ENCODE measurements around the gene CALCOCO1. TPM values are rescaled to one million over a fixed set of nuclear protein-coding genes. Genes with fewer than 3 reads are reported as not detected.
A peak's percentile ranks its signal among the peaks of the same experiment; 100 is the strongest.

The CALCOCO1 gene
- total RNA-seq, 1 experiment from 2014 or later = 20.4 TPM

GRCh38 chr12:53754633-53755264 lies 27.5 kb upstream of the CALCOCO1 start:
- intact Hi-C loops (cut with micrococcal nuclease) = no loop called here
- peaks cover 20% of the 10 kb centered on the region for H3K4me1 ChIP-seq (ENCODE audit: insufficient read depth, low read length)
- H3K9ac ChIP-seq (ENCODE audit: low read length) = no peak overlapping the region
- H3K79me2 ChIP-seq (ENCODE audit: low read length) = no peaks in the 10 kb centered on the region
- H3K4me3 ChIP-seq (ENCODE audit: low read length) = no peak overlapping the region; the same call in 1 of the 2 replicates
- H4K20me1 ChIP-seq (ENCODE audit: low read length) = no peaks in the 10 kb centered on the region
- peak overlapping the region; percentile 52 for H3K4me2 ChIP-seq (ENCODE audit: low read length)
- CTCF ChIA-PET = no interaction called here
- no peaks in the 10 kb centered on the region for H3K9me3 ChIP-seq (ENCODE audit: low read length)
- 0 out of 2 replicates have a peak, but pooled peaks cover 3% of the 10 kb centered on the region for H3K27me3 ChIP-seq (ENCODE audit: low read length)
- H3K27ac ChIP-seq (ENCODE audit: low read length) = no peak overlapping the region
- no peaks in the 10 kb centered on the region for H3K9me2 ChIP-seq (replicated peaks; ENCODE audit: low read length)
- no peak for TF ChIP-seq EZH2 (IDR thresholded peaks at IDR 0.05; ENCODE audit: low read length, unreplicated experiment)
- TF ChIP-seq EZH2phosphoT487 (IDR thresholded peaks at IDR 0.05; ENCODE audit: borderline replicate concordance, low read length) = no peak
- TF ChIP-seq CTCF (conservative IDR thresholded peaks at IDR 0.05; ENCODE audit: low read depth, low read length) = no peak
- POLR2A ChIA-PET (ENCODE audit: unreplicated experiment) = no interaction called here
- H2AFZ ChIP-seq (ENCODE audit: low read length) = peak overlapping the region; percentile 56
- DNase-seq (peak; percentile 46), ATAC-seq (peak; percentile 35)
- BruUV-seq (replicated peaks) = no TSS peak
- H3K36me3 ChIP-seq (ENCODE audit: low read depth, low read length) = no peaks in the 10 kb centered on the region
- no peaks in the 10 kb centered on the region for H3F3A ChIP-seq (ENCODE audit: low read length, unreplicated experiment)

GRCh38 chr12:53754188-53754585 lies 26.9 kb upstream of the CALCOCO1 start:
- no peaks in the 10 kb centered on the region for H4K20me1 ChIP-seq (ENCODE audit: low read length)
- H3K9me2 ChIP-seq (replicated peaks; ENCODE audit: low read length) = no peaks in the 10 kb centered on the region
- no peak overlapping the region for H3K4me3 ChIP-seq (ENCODE audit: low read length)
- DNase-seq (no peak), ATAC-seq (peak; percentile 6; the same call in 1 of the 2 replicates)
- no peak overlapping the region for H3K27ac ChIP-seq (ENCODE audit: low read length)
- H3K9ac ChIP-seq (ENCODE audit: low read length) = no peak overlapping the region
- no peaks in the 10 kb centered on the region for H3K79me2 ChIP-seq (ENCODE audit: low read length)
- no TSS peak for BruUV-seq (replicated peaks)
- H3K9me3 ChIP-seq (ENCODE audit: low read length) = no peaks in the 10 kb centered on the region
- peaks cover 20% of the 10 kb centered on the region for H3K4me1 ChIP-seq (ENCODE audit: insufficient read depth, low read length)
- no peaks in the 10 kb centered on the region for H3F3A ChIP-seq (ENCODE audit: low read length, unreplicated experiment)
- peak overlapping the region; percentile 52 for H3K4me2 ChIP-seq (ENCODE audit: low read length)
- no peak overlapping the region for H2AFZ ChIP-seq (ENCODE audit: low read length)
- no peaks in the 10 kb centered on the region for H3K36me3 ChIP-seq (ENCODE audit: low read depth, low read length)
- H3K27me3 ChIP-seq (ENCODE audit: low read length) = 0 out of 2 replicates have a peak, but pooled peaks cover 3% of the 10 kb centered on the region
- POLR2A ChIA-PET (ENCODE audit: unreplicated experiment) = no interaction called here
- intact Hi-C loops (cut with micrococcal nuclease) = no loop called here
- TF ChIP-seq CTCF (conservative IDR thresholded peaks at IDR 0.05; ENCODE audit: low read depth, low read length) (no peak), EZH2 (IDR thresholded peaks at IDR 0.05; ENCODE audit: low read length, unreplicated experiment) (no peak), EZH2phosphoT487 (IDR thresholded peaks at IDR 0.05; ENCODE audit: borderline replicate concordance, low read length) (no peak)
- CTCF ChIA-PET = no interaction called here

GRCh38 chr12:53752621-53753020 lies 25.4 kb upstream of the CALCOCO1 start:
- H3K4me1 ChIP-seq (ENCODE audit: insufficient read depth, low read length) = peaks cover 20% of the 10 kb centered on the region
- no peaks in the 10 kb centered on the region for H3K36me3 ChIP-seq (ENCODE audit: low read depth, low read length)
- H4K20me1 ChIP-seq (ENCODE audit: low read length) = no peaks in the 10 kb centered on the region
- H3F3A ChIP-seq (ENCODE audit: low read length, unreplicated experiment) = no peaks in the 10 kb centered on the region
- no peak for TF ChIP-seq EZH2phosphoT487 (IDR thresholded peaks at IDR 0.05; ENCODE audit: borderline replicate concordance, low read length)
- TF ChIP-seq EZH2 (IDR thresholded peaks at IDR 0.05; ENCODE audit: low read length, unreplicated experiment) = no peak
- no peak for TF ChIP-seq CTCF (conservative IDR thresholded peaks at IDR 0.05; ENCODE audit: low read depth, low read length)
- no peak overlapping the region for H3K4me2 ChIP-seq (ENCODE audit: low read length)
- CTCF ChIA-PET = interaction anchor here (0.7 kb wide), 1 partner anchor 71 kb away, joined by 5 read pairs; no protein-coding TSS in a partner anchor
- ATAC-seq (no peak), DNase-seq (no peak)
- no peak overlapping the region for H3K27ac ChIP-seq (ENCODE audit: low read length)
- no peak overlapping the region for H2AFZ ChIP-seq (ENCODE audit: low read length)
- intact Hi-C loops (cut with micrococcal nuclease) = no loop called here
- H3K79me2 ChIP-seq (ENCODE audit: low read length) = no peaks in the 10 kb centered on the region
- no TSS peak for BruUV-seq (replicated peaks)
- H3K9me2 ChIP-seq (replicated peaks; ENCODE audit: low read length) = no peaks in the 10 kb centered on the region
- H3K9me3 ChIP-seq (ENCODE audit: low read length) = no peaks in the 10 kb centered on the region
- H3K4me3 ChIP-seq (ENCODE audit: low read length) = no peak overlapping the region
- 0 out of 2 replicates have a peak, but pooled peaks cover 3% of the 10 kb centered on the region for H3K27me3 ChIP-seq (ENCODE audit: low read length)
- POLR2A ChIA-PET (ENCODE audit: unreplicated experiment) = no interaction called here
- no peak overlapping the region for H3K9ac ChIP-seq (ENCODE audit: low read length)
